ENCODE results near the gene AQR. TPM values are rescaled to one million over a fixed set of nuclear protein-coding genes. Genes with fewer than 3 reads are reported as not detected.

AQR gene
- total RNA-seq, 1 experiment from 2014 or later, result 30.7 TPM

- ChIA-PET RAD21 (ENCODE audit: low non-redundant PET in 1 of 2, low total read pairs in 2 of 2, uncharacterized antibody in 2 of 2, unreplicated experiment in 2 of 2) (no interaction called here), CTCF (no interaction called here), POLR2A (no interaction called here)
- no TSS peak for BruUV-seq (replicated peaks)
- no peaks in the 10 kb centered on the region for H3K4me1 ChIP-seq (ENCODE audit: control insufficient read depth in 1 of 2, insufficient read depth in 2 of 2, low read length in 2 of 2)
- 0 out of 2 replicates have a peak, but pooled peaks cover 3% of the 10 kb centered on the region for H3K9me2 ChIP-seq (ENCODE audit: insufficient read depth)
- H3K9ac ChIP-seq (ENCODE audit: low read length), result no peak overlapping the region
- H3K4me3 ChIP-seq (replicated peaks in 1 of 2; ENCODE audit: low read depth in 1 of 2, low read length in 2 of 2), result no peak overlapping the region
- H3K9me3 ChIP-seq (ENCODE audit: control insufficient read depth in 1 of 2, insufficient read depth in 1 of 2, low read depth in 1 of 2, low read length in 2 of 2), result no peaks in the 10 kb centered on the region
- TF ChIP-seq ZBTB33 (IDR thresholded peaks at IDR 0.05; ENCODE audit: extremely low read depth, insufficient replicate concordance, low read length) (no peak), EZH2phosphoT487 (IDR thresholded peaks at IDR 0.05; ENCODE audit: borderline replicate concordance) (no peak), POLR2A (IDR thresholded peaks at IDR 0.05; ENCODE audit: borderline replicate concordance, extremely low read depth, insufficient read depth, insufficient read length) (no peak), CTCF (IDR thresholded peaks at IDR 0.05 in 2 of 3, conservative IDR thresholded peaks at IDR 0.05 in 1 of 3; ENCODE audit: borderline replicate concordance in 1 of 3, insufficient read depth in 1 of 3, low read depth in 2 of 3, low read length in 2 of 3) (no peak), SIN3A (IDR thresholded peaks at IDR 0.05; ENCODE audit: low read depth) (no peak), EZH2 (IDR thresholded peaks at IDR 0.05) (no peak), POLR2AphosphoS5 (IDR thresholded peaks at IDR 0.05; ENCODE audit: low read depth, low read length) (no peak), ELF1 (IDR thresholded peaks at IDR 0.05; ENCODE audit: borderline replicate concordance, low read depth) (no peak), CBX3 (IDR thresholded peaks at IDR 0.05; ENCODE audit: low read depth) (no peak), REST (IDR thresholded peaks at IDR 0.05; ENCODE audit: low read depth) (no peak), MAX (IDR thresholded peaks at IDR 0.05) (no peak), ZFX (IDR thresholded peaks at IDR 0.05) (no peak)
- no peak overlapping the region for H3K4me2 ChIP-seq (ENCODE audit: low read length)
- ATAC-seq (no peak), DNase-seq (ENCODE audit: low read depth, low spot score) (no peak)
- H2AFZ ChIP-seq (ENCODE audit: low read depth, low read length, poor library complexity, severe bottlenecking), result no peak overlapping the region
- H3K36me3 ChIP-seq (ENCODE audit: control insufficient read depth in 1 of 2, insufficient read depth in 2 of 2, low read length in 2 of 2), result no peaks in the 10 kb centered on the region
- H4K20me1 ChIP-seq (ENCODE audit: insufficient read depth), result no peaks in the 10 kb centered on the region
- no peaks in the 10 kb centered on the region for H3K27me3 ChIP-seq (ENCODE audit: insufficient read depth, low read length)
- intact Hi-C loops (cut with micrococcal nuclease), result no loop called here
- H3K27ac ChIP-seq (ENCODE audit: low read depth, low read length), result no peak overlapping the region
- H3K79me2 ChIP-seq (ENCODE audit: insufficient read depth, low read length), result no peaks in the 10 kb centered on the region
These were observed 141.2 kb downstream of the AQR start for GRCh38 chr15:34828145-34828911.
